ENCODE measurements around the gene MCRS1. TPM values are rescaled to one million over a fixed set of nuclear protein-coding genes. Genes with fewer than 3 reads are reported as not detected.

The MCRS1 gene
- total RNA-seq, 1 experiment from 2014 or later: 103 TPM

GRCh38 chr12:49562233-49562632 lies 5.7 kb downstream of the MCRS1 start:
- no peak for DNase-seq
- H2BK20ac ChIP-seq (ENCODE audit: low read depth, low read length, poor library complexity, severe bottlenecking): no peak overlapping the region
- WGBS (ENCODE audit: extremely low coverage, insufficient read length, low lambda C conversion rate): no CpG with 5 or more reads among the region's 6 CpGs
- no peak overlapping the region for H3K4me3 Mint-ChIP-seq
- no peaks in the 10 kb centered on the region for H3K9me3 Mint-ChIP-seq
- peaks cover 2% of the 10 kb centered on the region for H3K23me2 ChIP-seq (ENCODE audit: insufficient read length, low read depth, low read length, poor library complexity, severe bottlenecking)
- no peak overlapping the region for H2AK5ac ChIP-seq (ENCODE audit: insufficient read length, low read length)
- H2BK15ac ChIP-seq (ENCODE audit: low read depth, low read length): no peak overlapping the region
- H3K27ac ChIP-seq (ENCODE audit: insufficient read length, low read depth, low read length): no peak overlapping the region
- H3K36me3 Mint-ChIP-seq (ENCODE audit: insufficient read depth in 1 of 3, low read depth in 3 of 3): peaks cover 27 to 70% (median 65%) of the 10 kb centered on the region in 3 experiments; a peak in 6 of 7 replicates
- H2AFZ ChIP-seq (ENCODE audit: low read length): no peak overlapping the region
- H3K4ac ChIP-seq (ENCODE audit: low read depth, low read length): no peak overlapping the region
- H3K9ac ChIP-seq (ENCODE audit: extremely low read depth, insufficient read length, low read length): no peak overlapping the region
- H3K79me2 ChIP-seq (ENCODE audit: insufficient read depth, low read length): no peaks in the 10 kb centered on the region; the same call in 1 of the 2 replicates
- H3K27me3 ChIP-seq (ENCODE audit: insufficient read depth, low read length): no peaks in the 10 kb centered on the region
- no peak overlapping the region for H2BK5ac ChIP-seq (ENCODE audit: insufficient read length, low read length)
- H2BK12ac ChIP-seq (ENCODE audit: insufficient read length, low read depth, low read length): no peak overlapping the region
- peak overlapping the region in 1 of 3 experiments; percentile 94; a peak in 1 of 7 replicates for H3K27ac Mint-ChIP-seq
- H3K18ac ChIP-seq (ENCODE audit: insufficient read length, low read depth, low read length): no peak overlapping the region
- TF ChIP-seq CTCF (conservative IDR thresholded peaks at IDR 0.05): no peak
- no peak overlapping the region for H3K4me2 ChIP-seq (ENCODE audit: insufficient read depth, insufficient read length, low read length)
- H3K14ac ChIP-seq (ENCODE audit: insufficient read depth, low read length): no peak overlapping the region
- H3K56ac ChIP-seq (ENCODE audit: insufficient read length, low read depth, low read length): no peak overlapping the region
- H3K27me3 Mint-ChIP-seq (ENCODE audit: low read depth): no peaks in the 10 kb centered on the region
- H4K5ac ChIP-seq (ENCODE audit: insufficient read length, low read depth, low read length): no peak overlapping the region
- no peak overlapping the region for H4K8ac ChIP-seq (replicated peaks; ENCODE audit: insufficient read length, low read depth, low read length)
- H3K23ac ChIP-seq (ENCODE audit: insufficient read length, low read depth, low read length): no peak overlapping the region
- no peak overlapping the region for H3T11ph ChIP-seq (ENCODE audit: low read length)
- H3K4me1 ChIP-seq (ENCODE audit: insufficient read depth, low read length): no peaks in the 10 kb centered on the region
- H4K91ac ChIP-seq (ENCODE audit: insufficient read length, low read depth, low read length): no peak overlapping the region
- H3K4me1 Mint-ChIP-seq: peaks cover 2 to 4% of the 10 kb centered on the region in 2 experiments; a peak in 3 of 4 replicates
- no peaks in the 10 kb centered on the region for H4K20me1 ChIP-seq (ENCODE audit: control insufficient read depth, insufficient read depth, insufficient read length)
- H3K79me1 ChIP-seq (ENCODE audit: insufficient read depth, low read depth, low read length, poor library complexity, severe bottlenecking): peaks cover 3% of the 10 kb centered on the region
- H3K9me3 ChIP-seq (ENCODE audit: control insufficient read depth, low read depth, low read length): no peaks in the 10 kb centered on the region
- H2BK120ac ChIP-seq (ENCODE audit: low read depth, low read length, poor library complexity, severe bottlenecking): no peak overlapping the region

Measured in H9 (cell line).